GM21528 (cell line): ENCODE results near the gene C6orf52.
A peak's percentile ranks its signal among the peaks of the same experiment; 100 is the strongest.

Source experiments
- ATAC-seq: cut with Tn5 transposase; IDR thresholded peaks from one replicate; pipeline ENCODE4 v1.9.1; 2021; ENCODE audit warnings: mild to moderate bottlenecking, moderate library complexity; ENCODE audit not compliant: unreplicated experiment, low FRiP score

The C6orf52 gene

GRCh38 chr6:10659699-10660348 is 34.6 kb downstream of the C6orf52 start:
- no peak for ATAC-seq

GRCh38 chr6:10658910-10659698 is 35.3 kb downstream of the C6orf52 start:
- no peak for ATAC-seq

- ATAC-seq, result peak; percentile 61
Measured at GRCh38 chr6:10655508-10656055, 38.8 kb downstream of the C6orf52 start.

- ATAC-seq, result no peak
Measured at GRCh38 chr6:10644225-10644624, 50.2 kb downstream of the C6orf52 start.

GRCh38 chr6:10643201-10643651 is 51.2 kb downstream of the C6orf52 start:
- no peak for ATAC-seq

- no peak for ATAC-seq
Measured at GRCh38 chr6:10641528-10641927, 52.9 kb downstream of the C6orf52 start.

- ATAC-seq, result no peak
Measured at GRCh38 chr6:10640412-10640811, 54.0 kb downstream of the C6orf52 start.

- peak; percentile 79 for ATAC-seq
Measured at GRCh38 chr6:10633216-10633615, 61.2 kb downstream of the C6orf52 start.

GRCh38 chr6:10630178-10630577 is 64.2 kb downstream of the C6orf52 start:
- ATAC-seq, result no peak

- no peak for ATAC-seq
Measured at GRCh38 chr6:10627800-10628199, 66.6 kb downstream of the C6orf52 start.

- ATAC-seq, result no peak
Measured at GRCh38 chr6:10626154-10626741, 68.2 kb downstream of the C6orf52 start.

- no peak for ATAC-seq
Measured at GRCh38 chr6:10624836-10625235, 69.6 kb downstream of the C6orf52 start.

GRCh38 chr6:10621847-10622246 is 72.6 kb downstream of the C6orf52 start:
- ATAC-seq, result no peak
